ENCODE data around the gene ST3GAL4. TPM values are rescaled to one million over a fixed set of nuclear protein-coding genes. Genes with fewer than 3 reads are reported as not detected.

ST3GAL4 gene
- total RNA-seq, 4 donors from 2014 or later = 24.7 to 35.2 (median 28.0) TPM

DNA sequence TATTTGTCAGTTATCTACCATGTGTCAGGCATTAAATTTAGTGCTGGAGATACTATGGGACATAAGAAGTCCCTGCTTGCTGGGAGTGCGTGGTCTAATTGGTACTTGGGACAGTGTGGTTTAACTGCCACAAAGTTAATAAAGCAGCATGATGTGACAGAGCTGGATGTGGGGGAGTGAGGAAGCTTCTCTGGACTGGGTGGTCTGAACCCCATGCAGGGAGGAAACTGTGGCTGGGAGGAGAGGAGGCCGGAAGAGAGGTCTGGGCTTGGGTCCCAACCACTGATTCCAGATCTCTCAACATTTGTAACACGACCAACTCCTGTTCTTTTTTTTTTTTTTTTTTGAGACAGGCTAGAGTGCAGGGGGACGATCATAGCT, 37.1 kb downstream of the ST3GAL4 start:
- TF ChIP-seq CTCF (IDR thresholded peaks at IDR 0.05; ENCODE audit: low read depth) = no peak

DNA sequence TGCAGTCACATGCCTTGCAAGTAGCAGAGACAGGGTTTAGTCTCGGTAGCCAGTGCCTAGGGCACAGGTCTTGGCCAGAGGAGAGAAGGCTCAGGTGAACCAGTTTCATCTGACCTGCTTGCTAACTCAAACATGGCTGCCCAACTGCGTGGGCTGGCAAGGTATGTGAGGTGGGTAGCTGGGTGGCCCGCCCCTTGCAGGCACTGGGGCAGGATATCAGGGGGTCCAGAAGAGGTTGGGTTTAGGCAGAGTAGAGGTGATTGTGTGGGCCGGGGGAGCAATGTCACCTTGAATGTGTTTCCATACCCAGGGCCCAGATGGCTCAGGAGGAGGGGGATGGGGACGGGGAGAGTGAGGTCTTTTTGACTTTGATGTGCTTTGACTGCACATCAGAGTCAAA, 37.7 kb downstream of the ST3GAL4 start:
- TF ChIP-seq CTCF (IDR thresholded peaks at IDR 0.05; ENCODE audit: low read depth) = no peak

DNA sequence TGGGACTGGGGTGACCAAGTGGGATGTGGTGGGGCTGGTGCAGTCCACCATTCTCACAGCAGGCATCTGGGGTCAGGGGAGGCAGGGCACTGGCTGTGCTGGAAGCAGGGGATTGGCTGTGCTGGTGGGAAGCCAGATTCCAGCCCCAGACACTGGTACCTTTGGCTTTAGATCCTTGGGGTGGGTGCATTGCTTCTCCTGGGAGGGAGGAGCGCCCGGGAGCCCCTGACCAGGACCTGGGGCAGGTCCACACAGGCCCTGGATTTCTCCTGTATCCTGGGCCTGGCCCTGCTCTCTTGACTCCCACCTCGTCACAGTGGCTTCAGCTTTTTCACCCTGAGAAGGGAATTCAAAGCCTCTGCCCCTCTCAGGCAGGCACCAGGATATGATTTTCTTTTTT, 38.5 kb downstream of the ST3GAL4 start:
- TF ChIP-seq CTCF (IDR thresholded peaks at IDR 0.05; ENCODE audit: low read depth) = no peak

GRCh38 chr11:126396965-126397364, 41.5 kb downstream of the ST3GAL4 start:
- TF ChIP-seq CTCF (IDR thresholded peaks at IDR 0.05; ENCODE audit: low read depth) = no peak

DNA sequence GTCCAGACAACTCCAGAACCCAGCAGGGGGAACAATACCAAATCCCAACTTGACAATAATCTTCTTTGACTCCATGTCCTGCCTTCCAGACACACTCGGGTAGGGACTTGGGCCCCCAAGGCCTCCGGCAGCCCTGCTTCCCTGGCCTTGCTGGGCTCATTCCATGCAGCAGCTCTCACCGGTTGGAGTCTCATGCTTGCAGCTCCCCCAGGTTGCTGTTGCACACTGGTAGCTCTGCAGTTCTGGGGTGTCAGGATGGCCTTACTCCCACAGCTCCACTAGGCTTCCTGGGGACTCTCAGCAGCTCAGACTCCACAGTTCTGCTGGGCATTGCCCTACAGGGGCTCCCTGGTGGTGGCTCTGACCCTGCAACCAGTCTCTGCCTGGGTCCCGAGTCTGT, 42.8 kb downstream of the ST3GAL4 start:
- no peak for TF ChIP-seq CTCF (IDR thresholded peaks at IDR 0.05; ENCODE audit: low read depth)

- no peak for TF ChIP-seq CTCF (IDR thresholded peaks at IDR 0.05; ENCODE audit: low read depth)
These were observed 43.2 kb downstream of the ST3GAL4 start for GRCh38 chr11:126398721-126399120.

GRCh38 chr11:126400019-126400418, 44.5 kb downstream of the ST3GAL4 start:
- TF ChIP-seq CTCF (IDR thresholded peaks at IDR 0.05; ENCODE audit: low read depth) = no peak
